Stimulated activated CD8-positive, alpha-beta memory T cell treated with anti-CD3 and anti-CD28 coated beads, Interleukin-7, amount 100 ng/mL, for 24 hours (primary cell): ENCODE measurements around the gene OGFOD3.
"Not testable (repeated sequence)": the region's sequence is repeated elsewhere in the genome, so short reads cannot be mapped to it uniquely, and the experiment has no call there.

ENCODE experiments used
- DNase-seq: peaks from one replicate; pipeline ENCODE4 v3.0.0-alpha.2; 2020; ENCODE audit warnings: low read depth

The OGFOD3 gene

DNA sequence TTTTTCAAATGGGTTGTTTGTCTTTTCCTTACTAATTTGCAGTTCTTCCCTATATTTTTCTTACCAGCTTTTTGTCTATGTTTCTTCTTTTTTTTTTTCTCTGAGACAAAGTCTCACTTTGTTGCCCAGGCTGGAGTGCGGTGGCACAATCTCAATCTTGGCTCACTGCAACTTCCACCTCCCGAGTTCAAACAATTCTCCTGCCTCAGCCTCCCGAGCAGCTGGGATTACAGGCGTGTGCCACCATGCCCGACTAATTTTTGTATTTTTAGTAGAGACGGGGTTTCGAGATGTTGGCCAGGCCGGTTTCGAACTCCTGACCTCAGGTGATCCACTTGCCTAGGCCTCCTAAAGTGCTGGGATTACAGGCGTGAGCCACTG lies 45.3 kb downstream of the OGFOD3 start:
- not testable (repeated sequence) for DNase-seq

DNA sequence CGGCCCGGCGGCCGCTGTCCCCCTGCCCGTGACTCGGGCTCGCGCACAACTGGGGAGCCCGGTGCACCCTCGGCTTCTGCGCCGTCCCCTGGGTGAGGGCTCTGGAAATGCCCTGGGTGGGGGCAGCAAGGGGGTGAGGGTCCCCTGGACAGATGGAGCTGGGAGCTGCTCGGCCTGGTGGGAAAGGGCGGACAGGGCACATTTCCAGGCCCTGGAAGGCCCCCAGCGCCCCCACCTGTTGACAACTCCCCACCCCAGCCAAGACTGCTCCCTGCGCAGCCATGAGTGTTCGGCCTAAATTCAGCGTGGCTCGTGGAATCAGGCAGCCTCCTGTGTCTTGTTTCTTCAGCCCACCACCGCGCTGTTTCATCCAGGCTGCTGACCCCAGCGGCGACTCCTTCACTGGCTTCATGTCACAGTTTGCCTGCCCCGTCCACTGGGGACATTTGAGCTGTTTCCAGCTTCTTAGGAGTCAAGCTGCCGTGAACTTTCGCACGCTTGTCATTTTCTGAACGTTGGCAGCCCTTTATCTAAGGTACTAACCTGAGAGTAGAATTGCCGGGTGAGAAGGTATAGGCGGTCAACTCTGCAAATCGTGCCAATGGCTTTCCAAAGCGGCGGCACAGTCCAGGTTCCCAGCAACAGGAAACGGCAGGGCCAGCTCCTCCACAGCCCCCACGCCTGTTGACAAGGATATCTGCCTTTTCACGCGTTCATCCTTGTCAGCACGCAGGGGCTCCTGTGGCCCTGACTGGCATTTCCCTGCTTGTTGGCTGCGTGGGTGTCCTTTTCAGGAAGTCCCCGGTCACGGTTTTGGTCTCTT lies 45.9 kb downstream of the OGFOD3 start:
- no peak for DNase-seq

DNA sequence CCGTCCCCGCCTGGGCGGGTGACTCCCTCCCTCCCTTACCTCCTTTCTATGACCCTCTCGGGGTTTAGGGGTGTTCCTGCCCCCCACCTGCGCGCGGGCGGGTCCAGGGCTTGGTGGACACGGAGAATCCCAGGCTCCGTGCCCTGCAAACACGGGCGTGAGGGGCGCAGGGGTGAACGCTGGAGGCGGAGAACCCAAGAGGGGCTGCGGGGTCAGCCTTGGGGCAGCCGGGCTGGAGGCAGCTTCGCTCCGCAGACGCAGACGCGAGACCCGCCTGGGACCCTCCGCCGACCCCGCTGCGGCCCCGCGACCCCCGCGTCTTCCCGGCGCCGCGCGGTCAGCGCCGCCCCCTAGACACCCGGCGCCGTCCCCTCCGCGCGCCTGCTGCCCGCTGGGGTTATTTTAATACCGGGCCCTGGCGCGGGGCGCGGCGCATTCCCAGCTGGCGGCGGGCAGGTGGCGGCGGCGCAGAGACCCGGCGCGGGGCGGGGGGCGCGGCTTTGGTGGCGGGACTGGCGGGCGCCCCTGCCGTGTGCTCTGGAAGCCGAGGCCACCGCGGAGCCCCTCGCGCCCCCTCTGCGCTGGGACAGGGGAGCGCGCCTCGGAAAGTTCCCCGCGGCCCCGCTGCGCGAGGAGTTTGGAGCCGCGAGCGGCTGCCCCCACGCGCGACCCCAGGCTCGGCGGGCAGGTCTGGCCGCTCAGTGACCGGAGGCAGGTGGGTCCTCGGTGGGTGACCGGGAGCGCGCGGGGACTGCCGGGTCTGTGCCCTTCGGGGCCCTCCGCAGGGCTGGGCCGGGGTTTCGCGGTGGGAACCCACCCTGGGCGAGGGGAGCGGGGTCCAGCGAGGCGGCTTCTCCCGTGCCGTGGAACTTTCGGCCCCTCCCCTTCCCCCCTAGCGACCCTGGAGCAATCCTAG lies 46.8 kb downstream of the OGFOD3 start, which contains the start of gene UTS2R:
Gene UTS2R (plus strand): TSS at position 433 of the 916 bp plus-strand sequence. CDS start 2,560 bp downstream, outside the sequence.
- no peak for DNase-seq

DNA sequence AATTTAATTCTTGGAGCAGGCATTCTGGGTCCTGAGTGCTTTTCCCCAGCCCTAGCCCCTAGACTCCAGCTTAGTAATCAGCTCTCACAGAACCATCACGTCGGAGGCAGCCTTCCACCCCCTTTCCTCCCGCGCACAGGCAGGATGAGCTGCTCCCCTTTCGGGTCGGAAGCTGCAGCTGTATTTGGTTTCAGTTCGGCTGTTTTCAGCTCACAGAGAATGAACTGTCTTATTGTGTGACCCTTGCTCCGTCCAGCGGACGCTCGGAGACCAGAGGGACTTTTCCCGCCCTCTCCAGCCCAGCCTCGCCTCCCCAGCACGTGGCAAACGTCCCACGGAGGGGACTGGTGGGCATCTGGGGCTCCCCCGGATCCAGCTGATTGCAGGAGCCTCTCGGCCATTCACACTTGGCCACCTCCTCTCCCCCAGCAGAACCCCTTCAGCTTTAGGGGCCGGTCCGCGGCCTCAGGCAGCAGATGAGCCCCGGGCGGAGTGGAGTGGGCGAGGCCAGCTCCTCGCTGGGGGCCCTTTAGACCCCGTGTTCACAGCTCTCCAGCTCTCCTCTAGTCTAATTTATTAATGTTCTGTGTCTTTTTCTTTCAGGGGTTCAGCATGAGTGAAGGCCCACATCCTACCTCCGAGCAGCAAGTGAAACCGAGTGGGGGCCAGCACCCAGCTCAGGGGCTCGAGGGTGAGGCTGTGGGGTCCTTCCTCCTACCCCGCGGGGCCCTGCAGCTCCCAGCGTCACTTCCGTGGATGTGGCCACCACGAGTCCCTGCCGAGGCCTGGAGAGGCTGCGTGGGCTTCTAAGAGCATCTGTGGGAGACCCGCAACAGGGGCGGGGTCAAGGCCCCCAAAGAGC lies 47.7 kb downstream of the OGFOD3 start:
- DNase-seq: no peak

DNA sequence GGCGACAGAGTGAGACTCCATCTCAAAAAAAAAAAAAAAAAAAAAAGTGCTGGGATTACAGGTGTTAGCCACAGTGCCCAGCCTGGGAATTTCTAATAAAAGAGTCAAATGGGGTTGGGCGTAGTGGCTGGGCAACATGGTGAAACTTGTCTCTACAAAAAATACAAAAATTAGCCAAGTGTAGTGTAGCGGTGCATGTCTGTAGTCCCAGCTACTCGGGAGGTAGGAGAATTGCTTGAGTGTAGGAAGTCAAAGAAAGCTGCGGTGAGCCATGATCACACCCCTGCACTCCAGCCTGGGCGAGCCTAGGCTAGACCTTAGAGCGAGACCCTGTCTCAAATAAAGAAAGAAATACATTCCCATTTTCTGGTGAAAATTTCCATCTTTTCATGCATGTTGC lies 49.2 kb downstream of the OGFOD3 start:
- no peak for DNase-seq

GRCh38 chr17:82367724-82368524 lies 50.5 kb downstream of the OGFOD3 start:
- DNase-seq: no peak

GRCh38 chr17:82366749-82367148 lies 51.6 kb downstream of the OGFOD3 start:
- no peak for DNase-seq

DNA sequence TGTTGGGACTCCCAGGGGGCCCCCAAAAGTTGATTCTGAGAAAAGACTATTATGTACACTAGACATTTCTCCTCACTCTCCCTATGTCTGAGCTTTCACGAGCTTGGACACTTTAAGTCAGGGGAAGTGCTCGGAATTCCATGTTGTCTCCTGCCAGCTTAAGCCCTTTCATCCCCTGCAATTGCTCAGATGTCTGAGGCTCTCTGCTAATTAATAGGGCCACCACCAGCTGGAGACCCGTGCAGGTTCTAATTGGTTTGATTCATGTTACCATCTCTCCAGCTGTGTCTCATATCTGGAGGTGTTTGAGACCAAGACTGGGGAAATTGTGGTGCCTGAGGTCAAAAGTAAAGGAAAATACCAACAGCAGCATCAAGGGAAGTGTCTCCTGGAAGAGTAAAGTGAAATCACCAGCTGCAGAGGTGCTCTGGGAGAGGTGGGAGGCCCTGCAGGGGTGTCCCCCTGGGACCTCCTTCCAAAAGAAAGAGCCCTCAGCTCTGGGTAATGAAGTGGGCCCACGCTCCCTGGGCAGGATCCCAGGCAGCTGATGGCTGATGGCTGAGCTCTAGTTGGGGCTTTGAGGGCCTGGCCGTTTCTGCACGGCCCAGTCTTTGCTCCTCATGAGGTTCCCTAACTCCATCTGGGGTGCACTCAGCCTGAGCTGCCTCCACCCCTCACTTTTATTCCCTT lies 52.6 kb downstream of the OGFOD3 start:
- DNase-seq: no peak

- DNase-seq: no peak
These were observed 56.3 kb downstream of the OGFOD3 start for GRCh38 chr17:82361885-82362633.

- not testable (repeated sequence) for DNase-seq
These were observed 58.8 kb downstream of the OGFOD3 start for GRCh38 chr17:82359451-82360074.

GRCh38 chr17:82358465-82359350 lies 59.7 kb downstream of the OGFOD3 start, which contains the start of gene TEX19:
TSS of gene TEX19 (plus strand) at chr17:82359247. CDS start at chr17:82362151, 2,904 bp downstream.
- DNase-seq: no peak

- no peak for DNase-seq
These were observed 61.0 kb downstream of the OGFOD3 start for GRCh38 chr17:82357394-82357793.

DNA sequence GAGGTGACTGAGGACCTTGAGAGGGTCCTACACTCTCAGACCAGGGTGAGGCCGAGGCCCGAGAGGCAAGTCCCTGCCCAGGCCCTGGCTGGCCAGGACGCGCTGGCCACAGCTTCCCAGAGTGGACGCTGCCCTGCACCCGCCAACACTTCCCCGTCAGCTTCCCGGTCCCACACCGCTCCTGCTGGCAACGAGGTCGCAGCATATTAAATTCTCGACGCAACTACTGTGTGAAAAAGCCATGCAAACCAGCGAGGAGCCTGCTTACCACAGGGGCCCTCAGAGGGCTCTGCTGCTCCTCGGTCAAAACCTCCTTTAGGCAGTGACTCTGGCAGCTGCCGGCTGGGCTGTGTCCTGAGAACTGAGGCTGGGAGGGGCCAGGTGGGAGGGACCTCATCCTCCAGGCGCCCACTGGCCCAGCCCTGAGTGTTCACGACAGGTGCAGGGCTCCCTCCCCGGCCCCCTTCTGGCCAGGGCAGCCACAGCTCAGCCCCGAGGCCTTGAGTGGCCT lies 61.5 kb downstream of the OGFOD3 start:
- DNase-seq: no peak

DNA sequence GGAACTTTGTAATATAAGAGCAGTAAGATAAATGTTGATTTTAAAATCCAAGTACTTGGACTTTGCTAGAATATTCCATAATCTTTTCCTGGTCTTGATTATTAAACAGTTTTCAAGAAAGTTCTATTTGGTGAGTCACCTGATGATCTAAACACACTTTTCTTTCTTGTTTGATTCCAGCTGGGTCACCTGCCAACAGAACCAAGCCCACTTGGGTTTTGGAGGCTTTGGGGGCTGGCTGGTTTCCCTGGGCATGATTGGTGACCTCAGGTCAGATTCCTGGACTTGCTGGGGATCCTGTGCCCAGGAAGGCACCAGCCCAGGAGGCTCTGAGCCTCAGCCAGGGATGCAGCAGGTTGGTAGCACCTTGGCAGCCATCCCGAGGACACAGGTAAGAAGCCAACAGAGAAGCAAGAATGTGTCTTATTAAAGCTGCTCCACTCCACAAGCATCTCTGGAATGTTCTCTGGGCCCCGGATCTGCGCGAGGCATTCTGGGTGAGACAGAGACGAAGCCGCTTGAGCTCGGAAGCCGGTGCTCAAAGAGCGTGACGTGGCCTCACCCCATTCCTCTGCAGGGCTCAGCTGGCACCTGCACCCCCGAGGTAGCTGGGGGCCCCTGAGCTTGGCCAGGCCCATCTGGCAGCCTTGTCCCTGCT lies 62.5 kb downstream of the OGFOD3 start:
- DNase-seq: no peak

GRCh38 chr17:82354804-82355308 lies 63.5 kb downstream of the OGFOD3 start:
- no peak for DNase-seq

GRCh38 chr17:82353484-82353883 lies 64.9 kb downstream of the OGFOD3 start:
- DNase-seq: no peak
